ENCODE results near the gene MYO16. TPM values are rescaled to one million over a fixed set of nuclear protein-coding genes. Genes with fewer than 3 reads are reported as not detected.
"Not testable (repeated sequence)": the region's sequence is repeated elsewhere in the genome, so short reads cannot be mapped to it uniquely, and the experiment has no call there.

The MYO16 gene
- total RNA-seq, 6 experiments from 2014 or later, result not detected

GRCh38 chr13:109211616-109212015 is 582.2 kb downstream of the MYO16 start:
- H3K4me1 Mint-ChIP-seq (ENCODE audit: low read depth), result peaks cover 33% of the 10 kb centered on the region
- no peaks in the 10 kb centered on the region for H3K36me3 Mint-ChIP-seq (ENCODE audit: low read depth)
- peak; percentile 64 for DNase-seq
- TF ChIP-seq, protein P1, sequence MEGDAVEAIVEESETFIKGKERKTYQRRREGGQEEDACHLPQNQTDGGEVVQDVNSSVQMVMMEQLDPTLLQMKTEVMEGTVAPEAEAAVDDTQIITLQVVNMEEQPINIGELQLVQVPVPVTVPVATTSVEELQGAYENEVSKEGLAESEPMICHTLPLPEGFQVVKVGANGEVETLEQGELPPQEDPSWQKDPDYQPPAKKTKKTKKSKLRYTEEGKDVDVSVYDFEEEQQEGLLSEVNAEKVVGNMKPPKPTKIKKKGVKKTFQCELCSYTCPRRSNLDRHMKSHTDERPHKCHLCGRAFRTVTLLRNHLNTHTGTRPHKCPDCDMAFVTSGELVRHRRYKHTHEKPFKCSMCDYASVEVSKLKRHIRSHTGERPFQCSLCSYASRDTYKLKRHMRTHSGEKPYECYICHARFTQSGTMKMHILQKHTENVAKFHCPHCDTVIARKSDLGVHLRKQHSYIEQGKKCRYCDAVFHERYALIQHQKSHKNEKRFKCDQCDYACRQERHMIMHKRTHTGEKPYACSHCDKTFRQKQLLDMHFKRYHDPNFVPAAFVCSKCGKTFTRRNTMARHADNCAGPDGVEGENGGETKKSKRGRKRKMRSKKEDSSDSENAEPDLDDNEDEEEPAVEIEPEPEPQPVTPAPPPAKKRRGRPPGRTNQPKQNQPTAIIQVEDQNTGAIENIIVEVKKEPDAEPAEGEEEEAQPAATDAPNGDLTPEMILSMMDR (IDR thresholded peaks at IDR 0.05), result no peak
- no peak overlapping the region for H3K27ac Mint-ChIP-seq
- peaks cover 1% of the 10 kb centered on the region; the same call in 1 of the 2 replicates for H3K27me3 Mint-ChIP-seq (ENCODE audit: insufficient read depth)
- H3K4me3 Mint-ChIP-seq, result peak overlapping the region; percentile 5; the same call in 1 of the 2 replicates
- H3K9me3 Mint-ChIP-seq, result no peaks in the 10 kb centered on the region

GRCh38 chr13:109212650-109213049 is 583.2 kb downstream of the MYO16 start:
- no peaks in the 10 kb centered on the region for H3K36me3 Mint-ChIP-seq (ENCODE audit: low read depth)
- H3K9me3 Mint-ChIP-seq, result no peaks in the 10 kb centered on the region
- peaks cover 1% of the 10 kb centered on the region; the same call in 1 of the 2 replicates for H3K27me3 Mint-ChIP-seq (ENCODE audit: insufficient read depth)
- TF ChIP-seq, protein P1 (IDR thresholded peaks at IDR 0.05), result no peak
- DNase-seq, result no peak
- H3K4me3 Mint-ChIP-seq, result no peak overlapping the region
- peaks cover 33% of the 10 kb centered on the region for H3K4me1 Mint-ChIP-seq (ENCODE audit: low read depth)
- H3K27ac Mint-ChIP-seq, result no peak overlapping the region

GRCh38 chr13:109213714-109214113 is 584.3 kb downstream of the MYO16 start:
- TF ChIP-seq, protein P1 (IDR thresholded peaks at IDR 0.05), result no peak
- Mint-ChIP-seq H3K36me3 (ENCODE audit: low read depth) (no peaks in the 10 kb centered on the region), H3K4me1 (ENCODE audit: low read depth) (peaks cover 33% of the 10 kb centered on the region), H3K27me3 (ENCODE audit: insufficient read depth) (no peaks in the 10 kb centered on the region), H3K4me3 (no peak overlapping the region), H3K27ac (no peak overlapping the region), H3K9me3 (no peaks in the 10 kb centered on the region)
- DNase-seq, result no peak

- no peak for DNase-seq
- no peak overlapping the region for H3K27ac Mint-ChIP-seq
- TF ChIP-seq, protein P1 (IDR thresholded peaks at IDR 0.05), result no peak
- H3K27me3 Mint-ChIP-seq (ENCODE audit: insufficient read depth), result no peaks in the 10 kb centered on the region
- no peak overlapping the region for H3K4me3 Mint-ChIP-seq
- no peaks in the 10 kb centered on the region for H3K36me3 Mint-ChIP-seq (ENCODE audit: low read depth)
- peaks cover 33% of the 10 kb centered on the region for H3K4me1 Mint-ChIP-seq (ENCODE audit: low read depth)
- H3K9me3 Mint-ChIP-seq, result no peaks in the 10 kb centered on the region
Measured at GRCh38 chr13:109214393-109214792, 585.0 kb downstream of the MYO16 start.

DNA sequence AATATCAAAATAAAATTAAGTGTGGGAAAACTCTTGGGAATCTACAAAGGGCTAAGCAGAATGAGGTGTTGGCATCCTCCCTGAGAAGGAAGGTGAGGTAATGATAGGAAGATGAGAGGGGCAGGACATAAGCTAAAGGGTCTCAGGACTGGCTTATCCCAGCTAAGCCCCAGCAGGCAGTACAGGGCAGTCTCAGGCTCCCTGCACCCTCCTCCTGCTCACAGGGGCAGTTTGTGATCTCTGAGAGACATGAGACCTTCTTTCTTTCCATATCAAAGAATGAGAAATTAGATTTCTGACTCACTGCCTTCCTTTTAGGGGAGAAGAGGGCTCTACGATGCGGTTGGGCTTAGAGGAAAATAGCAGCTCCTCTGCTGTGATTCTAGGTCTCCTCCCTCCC is 586.0 kb downstream of the MYO16 start:
- DNase-seq, result no peak
- Mint-ChIP-seq H3K4me3 (no peak overlapping the region), H3K36me3 (ENCODE audit: low read depth) (no peaks in the 10 kb centered on the region), H3K27ac (no peak overlapping the region), H3K27me3 (ENCODE audit: insufficient read depth) (no peaks in the 10 kb centered on the region), H3K9me3 (no peaks in the 10 kb centered on the region), H3K4me1 (ENCODE audit: low read depth) (peaks cover 33% of the 10 kb centered on the region)
- TF ChIP-seq, protein P1 (IDR thresholded peaks at IDR 0.05), result no peak

- H3K4me3 Mint-ChIP-seq; H3K27ac Mint-ChIP-seq; DNase-seq; H3K36me3 Mint-ChIP-seq (ENCODE audit: low read depth); H3K27me3 Mint-ChIP-seq (ENCODE audit: insufficient read depth); H3K9me3 Mint-ChIP-seq: not testable (repeated sequence)
- peaks cover 14% of the 10 kb centered on the region for H3K4me1 Mint-ChIP-seq (ENCODE audit: low read depth)
Measured at GRCh38 chr13:109217510-109217909, 588.1 kb downstream of the MYO16 start.

All from HFFc6 (cell line).